HEK293T (cell line): ENCODE data around the gene TACC2.

Source experiments
- ARNT ChIP-seq: fragments of 450-650 bp; IDR thresholded peaks from 2 replicates; pipeline ENCODE4 v1.6.1; 2017; ENCODE audit warnings: mild to moderate bottlenecking
- BHLHE40 ChIP-seq: fragments of 450-650 bp; IDR thresholded peaks from 2 replicates; pipeline ENCODE4 v1.6.1; 2016; ENCODE audit warnings: mild to moderate bottlenecking, moderate library complexity, borderline replicate concordance
- CTBP1 ChIP-seq: fragments of 450-650 bp; IDR thresholded peaks from 2 replicates; pipeline ENCODE4 v1.6.1; 2016; ENCODE audit warnings: borderline replicate concordance
- ELF4 ChIP-seq: fragments of 450-650 bp; IDR thresholded peaks from 2 replicates; pipeline ENCODE4 v1.6.1; 2017; ENCODE audit warnings: antibody characterized with exemption
- FOXA1 ChIP-seq: fragments of 450-650 bp; IDR thresholded peaks from 2 replicates; pipeline ENCODE4 v1.6.1; 2016; ENCODE audit warnings: mild to moderate bottlenecking
- FOXK2 ChIP-seq: fragments of 450-650 bp; IDR thresholded peaks from 2 replicates; pipeline ENCODE4 v1.6.1; 2016; ENCODE audit warnings: mild to moderate bottlenecking
- FOXM1 ChIP-seq: fragments of 450-650 bp; IDR thresholded peaks from 2 replicates; pipeline ENCODE4 v1.6.1; 2017; ENCODE audit warnings: mild to moderate bottlenecking, borderline replicate concordance
- HDGF ChIP-seq: fragments of 450-650 bp; IDR thresholded peaks from 2 replicates; pipeline ENCODE4 v1.6.1; 2017; ENCODE audit warnings: antibody characterized with exemption, borderline replicate concordance
- L3MBTL2 ChIP-seq: fragments of 450-650 bp; conservative IDR thresholded peaks from 2 replicates; pipeline ENCODE4 v1.6.1; 2016; ENCODE audit warnings: mild to moderate bottlenecking
- LEF1 ChIP-seq: fragments of 450-650 bp; IDR thresholded peaks from 2 replicates; pipeline ENCODE4 v1.6.1; 2017; ENCODE audit warnings: mild to moderate bottlenecking, borderline replicate concordance
- PKNOX1 ChIP-seq: fragments of 450-650 bp; IDR thresholded peaks from 2 replicates; pipeline ENCODE4 v1.6.1; 2016
- SP1 ChIP-seq: fragments of 450-650 bp; IDR thresholded peaks from 2 replicates; pipeline ENCODE4 v1.6.1; 2017
- SUZ12 ChIP-seq: fragments of 450-650 bp; IDR thresholded peaks from 2 replicates; pipeline ENCODE4 v1.6.1; 2016; ENCODE audit warnings: mild to moderate bottlenecking
- TARDBP ChIP-seq: fragments of 450-650 bp; IDR thresholded peaks from 2 replicates; pipeline ENCODE4 v1.6.1; 2016

GRCh38 chr10:122018491-122018890 lies 29.5 kb downstream of the TACC2 start:
- no peak for TF ChIP-seq ELF4
- no peak for TF ChIP-seq L3MBTL2
- TF ChIP-seq FOXM1 = no peak
- TF ChIP-seq BHLHE40 = no peak
- TF ChIP-seq CTBP1 = no peak
- no peak for TF ChIP-seq TARDBP
- TF ChIP-seq LEF1 = no peak
- TF ChIP-seq HDGF = no peak
- no peak for TF ChIP-seq SUZ12
- no peak for TF ChIP-seq PKNOX1
- TF ChIP-seq ARNT = no peak
- no peak for TF ChIP-seq FOXK2
- no peak for TF ChIP-seq FOXA1
- TF ChIP-seq SP1 = no peak
